ENCODE measurements around the gene MTERF1.
"Not testable (repeated sequence)": the region's sequence is repeated elsewhere in the genome, so short reads cannot be mapped to it uniquely, and the experiment has no call there.

The MTERF1 gene

GRCh38 chr7:91880413-91881241 lies at the start of gene MTERF1:
Gene MTERF1, minus strand, starts transcription at chr7:91880702. Its CDS starts 619 bp downstream, at chr7:91880083.
- DNase-seq: peak; percentile 95

GRCh38 chr7:91929463-91929862 lies 49.0 kb upstream of the MTERF1 start:
- DNase-seq: peak; percentile 23

GRCh38 chr7:91927912-91928311 lies 47.4 kb upstream of the MTERF1 start:
- DNase-seq: no peak

- DNase-seq: no peak
Measured at GRCh38 chr7:91922857-91923256, 42.4 kb upstream of the MTERF1 start.

- DNase-seq: no peak
Measured at GRCh38 chr7:91918356-91918755, 37.9 kb upstream of the MTERF1 start.

GRCh38 chr7:91916051-91916440 lies 35.5 kb upstream of the MTERF1 start:
- no peak for DNase-seq

GRCh38 chr7:91915401-91916050 lies 35.0 kb upstream of the MTERF1 start:
- DNase-seq: no peak

GRCh38 chr7:91913612-91914011 lies 33.1 kb upstream of the MTERF1 start:
- DNase-seq: no peak

- no peak for DNase-seq
Measured at GRCh38 chr7:91912494-91912893, 32.0 kb upstream of the MTERF1 start.

GRCh38 chr7:91911121-91911520 lies 30.6 kb upstream of the MTERF1 start:
- DNase-seq: no peak

- DNase-seq: no peak
Measured at GRCh38 chr7:91910171-91910570, 29.7 kb upstream of the MTERF1 start.

GRCh38 chr7:91899563-91899962 lies 19.1 kb upstream of the MTERF1 start:
- DNase-seq: no peak

GRCh38 chr7:91898240-91898992 lies 17.9 kb upstream of the MTERF1 start:
- DNase-seq: no peak

GRCh38 chr7:91894781-91895480 lies 14.4 kb upstream of the MTERF1 start:
- DNase-seq: no peak

- not testable (repeated sequence) for DNase-seq
Measured at GRCh38 chr7:91893699-91894098, 13.2 kb upstream of the MTERF1 start.

GRCh38 chr7:91892821-91893340 lies 12.4 kb upstream of the MTERF1 start:
- DNase-seq: no peak

- DNase-seq: no peak
Measured at GRCh38 chr7:91892099-91892705, 11.7 kb upstream of the MTERF1 start.

GRCh38 chr7:91888271-91889175 lies 8.0 kb upstream of the MTERF1 start:
- DNase-seq: not testable (repeated sequence)

- DNase-seq: not testable (repeated sequence)
Measured at GRCh38 chr7:91887336-91888213, 7.1 kb upstream of the MTERF1 start.
